Measurements from ENCODE around the gene CYB5A. TPM values are rescaled to one million over a fixed set of nuclear protein-coding genes. Genes with fewer than 3 reads are reported as not detected.

Gene CYB5A
- polyA plus RNA-seq, 1 of the 3 experiments (the other 2 are of a cell fraction): 42.1 TPM

DNA sequence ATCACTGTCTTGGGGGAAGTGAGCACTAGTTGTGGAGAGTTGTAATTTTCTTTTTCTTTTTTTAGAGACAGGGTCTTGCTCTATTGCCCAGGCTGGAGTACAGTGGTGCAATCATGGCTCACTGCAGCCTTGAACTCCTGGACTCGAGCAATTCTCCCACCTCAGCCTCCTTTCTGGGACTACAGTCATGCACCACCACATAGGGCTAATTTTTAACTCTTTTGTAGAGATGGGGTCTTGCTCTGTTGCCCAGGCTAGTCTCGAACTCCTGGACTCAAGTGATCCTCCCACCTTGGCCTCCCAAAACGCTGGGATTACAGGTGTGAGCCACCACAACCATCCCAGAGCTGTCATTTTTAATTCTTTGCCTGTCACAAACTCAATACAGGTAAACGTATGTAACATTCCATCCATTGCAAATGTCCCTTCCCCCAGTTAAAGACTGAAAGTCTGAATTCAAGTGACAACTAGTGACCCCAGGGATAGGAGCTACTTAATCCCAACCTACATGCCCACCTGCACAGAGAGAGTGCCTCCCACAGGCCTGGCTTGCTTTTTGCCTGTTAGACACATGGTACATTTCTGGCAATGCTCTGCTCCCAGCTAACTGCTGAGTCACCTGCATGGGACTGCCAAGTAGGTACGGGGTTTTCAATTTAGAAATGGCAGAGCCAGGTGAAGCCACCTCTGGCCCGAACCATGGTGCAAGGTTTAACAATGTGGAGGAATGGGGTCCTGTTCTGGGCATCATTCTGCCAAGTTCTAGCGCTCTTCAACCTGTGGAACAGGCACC lies 60.6 kb downstream of the CYB5A start:
- no peak for DNase-seq
- H3K79me2 ChIP-seq (ENCODE audit: insufficient read depth): no peaks in the 10 kb centered on the region
- no peaks in the 10 kb centered on the region for H3K9me2 ChIP-seq
- no peak overlapping the region for H3K27ac ChIP-seq (ENCODE audit: low read depth in 2 of 2, low read length in 1 of 2)
- H3K27me3 ChIP-seq (ENCODE audit: insufficient read depth): no peaks in the 10 kb centered on the region; the same call in 1 of the 2 replicates
- POLR2A ChIA-PET: no interaction called here
- no peaks in the 10 kb centered on the region for H3K36me3 ChIP-seq (replicated peaks in 1 of 2; ENCODE audit: control insufficient read depth in 1 of 2, insufficient read depth in 2 of 2, low read length in 1 of 2)
- no peak overlapping the region for H3K9ac ChIP-seq
- no peak overlapping the region for H3K4me2 ChIP-seq
- H3K9me3 ChIP-seq: no peaks in the 10 kb centered on the region
- no peak overlapping the region for H3K4me3 ChIP-seq (ENCODE audit: low read depth in 2 of 2, low read length in 1 of 2)
- CTCF ChIA-PET: interaction anchor here (1.3 kb wide), 1 partner anchor 111 kb away, joined by 7 read pairs; no protein-coding TSS in a partner anchor
- H3F3A ChIP-seq (replicated peaks; ENCODE audit: insufficient read depth): no peaks in the 10 kb centered on the region
- H4K20me1 ChIP-seq (ENCODE audit: insufficient read depth): no peaks in the 10 kb centered on the region
- no peak overlapping the region for H2AFZ ChIP-seq (ENCODE audit: low read depth)
- H3K4me1 ChIP-seq (ENCODE audit: control insufficient read depth in 1 of 2, insufficient read depth in 2 of 2, low read depth in 1 of 2, low read length in 1 of 2): peaks cover 0 to 1% of the 10 kb centered on the region in 2 experiments; a peak in 1 of 4 replicates
- TF ChIP-seq FOSL2 (IDR thresholded peaks at IDR 0.05; ENCODE audit: borderline replicate concordance, low read depth): no peak
- no peak for TF ChIP-seq NRF1 (IDR thresholded peaks at IDR 0.05; ENCODE audit: low read depth, low read length)
- TF ChIP-seq YY1 (IDR thresholded peaks at IDR 0.05; ENCODE audit: low read depth): no peak
- TF ChIP-seq, protein P1, sequence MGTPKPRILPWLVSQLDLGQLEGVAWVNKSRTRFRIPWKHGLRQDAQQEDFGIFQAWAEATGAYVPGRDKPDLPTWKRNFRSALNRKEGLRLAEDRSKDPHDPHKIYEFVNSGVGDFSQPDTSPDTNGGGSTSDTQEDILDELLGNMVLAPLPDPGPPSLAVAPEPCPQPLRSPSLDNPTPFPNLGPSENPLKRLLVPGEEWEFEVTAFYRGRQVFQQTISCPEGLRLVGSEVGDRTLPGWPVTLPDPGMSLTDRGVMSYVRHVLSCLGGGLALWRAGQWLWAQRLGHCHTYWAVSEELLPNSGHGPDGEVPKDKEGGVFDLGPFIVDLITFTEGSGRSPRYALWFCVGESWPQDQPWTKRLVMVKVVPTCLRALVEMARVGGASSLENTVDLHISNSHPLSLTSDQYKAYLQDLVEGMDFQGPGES (IDR thresholded peaks at IDR 0.05; ENCODE audit: low read depth, low read length): no peak
- no peak for TF ChIP-seq ELF1 (IDR thresholded peaks at IDR 0.05)
- TF ChIP-seq TCF12 (IDR thresholded peaks at IDR 0.05): no peak
- TF ChIP-seq, protein P2, sequence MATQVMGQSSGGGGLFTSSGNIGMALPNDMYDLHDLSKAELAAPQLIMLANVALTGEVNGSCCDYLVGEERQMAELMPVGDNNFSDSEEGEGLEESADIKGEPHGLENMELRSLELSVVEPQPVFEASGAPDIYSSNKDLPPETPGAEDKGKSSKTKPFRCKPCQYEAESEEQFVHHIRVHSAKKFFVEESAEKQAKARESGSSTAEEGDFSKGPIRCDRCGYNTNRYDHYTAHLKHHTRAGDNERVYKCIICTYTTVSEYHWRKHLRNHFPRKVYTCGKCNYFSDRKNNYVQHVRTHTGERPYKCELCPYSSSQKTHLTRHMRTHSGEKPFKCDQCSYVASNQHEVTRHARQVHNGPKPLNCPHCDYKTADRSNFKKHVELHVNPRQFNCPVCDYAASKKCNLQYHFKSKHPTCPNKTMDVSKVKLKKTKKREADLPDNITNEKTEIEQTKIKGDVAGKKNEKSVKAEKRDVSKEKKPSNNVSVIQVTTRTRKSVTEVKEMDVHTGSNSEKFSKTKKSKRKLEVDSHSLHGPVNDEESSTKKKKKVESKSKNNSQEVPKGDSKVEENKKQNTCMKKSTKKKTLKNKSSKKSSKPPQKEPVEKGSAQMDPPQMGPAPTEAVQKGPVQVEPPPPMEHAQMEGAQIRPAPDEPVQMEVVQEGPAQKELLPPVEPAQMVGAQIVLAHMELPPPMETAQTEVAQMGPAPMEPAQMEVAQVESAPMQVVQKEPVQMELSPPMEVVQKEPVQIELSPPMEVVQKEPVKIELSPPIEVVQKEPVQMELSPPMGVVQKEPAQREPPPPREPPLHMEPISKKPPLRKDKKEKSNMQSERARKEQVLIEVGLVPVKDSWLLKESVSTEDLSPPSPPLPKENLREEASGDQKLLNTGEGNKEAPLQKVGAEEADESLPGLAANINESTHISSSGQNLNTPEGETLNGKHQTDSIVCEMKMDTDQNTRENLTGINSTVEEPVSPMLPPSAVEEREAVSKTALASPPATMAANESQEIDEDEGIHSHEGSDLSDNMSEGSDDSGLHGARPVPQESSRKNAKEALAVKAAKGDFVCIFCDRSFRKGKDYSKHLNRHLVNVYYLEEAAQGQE (IDR thresholded peaks at IDR 0.05; ENCODE audit: low read depth, low read length): no peak
- TF ChIP-seq FOXM1 (IDR thresholded peaks at IDR 0.05; ENCODE audit: low read depth): no peak
- no peak for TF ChIP-seq SIN3A (IDR thresholded peaks at IDR 0.05; ENCODE audit: borderline replicate concordance, low read depth, low read length)
- no peak for TF ChIP-seq RFX5 (IDR thresholded peaks at IDR 0.05; ENCODE audit: low read length)
- no peak for TF ChIP-seq POLR2AphosphoS5 (IDR thresholded peaks at IDR 0.05; ENCODE audit: low read depth, low read length)
- no peak for TF ChIP-seq CHD2 (IDR thresholded peaks at IDR 0.05; ENCODE audit: low read length, partially characterized antibody)
- TF ChIP-seq, protein P3, sequence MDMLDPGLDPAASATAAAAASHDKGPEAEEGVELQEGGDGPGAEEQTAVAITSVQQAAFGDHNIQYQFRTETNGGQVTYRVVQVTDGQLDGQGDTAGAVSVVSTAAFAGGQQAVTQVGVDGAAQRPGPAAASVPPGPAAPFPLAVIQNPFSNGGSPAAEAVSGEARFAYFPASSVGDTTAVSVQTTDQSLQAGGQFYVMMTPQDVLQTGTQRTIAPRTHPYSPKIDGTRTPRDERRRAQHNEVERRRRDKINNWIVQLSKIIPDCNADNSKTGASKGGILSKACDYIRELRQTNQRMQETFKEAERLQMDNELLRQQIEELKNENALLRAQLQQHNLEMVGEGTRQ (IDR thresholded peaks at IDR 0.05; ENCODE audit: borderline replicate concordance, low read depth, low read length): no peak
- no peak for TF ChIP-seq RAD21 (IDR thresholded peaks at IDR 0.05; ENCODE audit: low read length)
- TF ChIP-seq, protein P4, sequence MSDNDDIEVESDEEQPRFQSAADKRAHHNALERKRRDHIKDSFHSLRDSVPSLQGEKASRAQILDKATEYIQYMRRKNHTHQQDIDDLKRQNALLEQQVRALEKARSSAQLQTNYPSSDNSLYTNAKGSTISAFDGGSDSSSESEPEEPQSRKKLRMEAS (IDR thresholded peaks at IDR 0.05; ENCODE audit: low read depth): no peak
- no peak for TF ChIP-seq EZH2phosphoT487 (IDR thresholded peaks at IDR 0.05; ENCODE audit: borderline replicate concordance, low read depth)
- no peak for TF ChIP-seq EP300 (IDR thresholded peaks at IDR 0.05; ENCODE audit: borderline replicate concordance in 1 of 2, low read depth in 1 of 2, low read length in 1 of 2)
- TF ChIP-seq GATA2 (CRISPR knock-in tag; IDR thresholded peaks at IDR 0.05): no peak
- no peak for TF ChIP-seq JUND (IDR thresholded peaks at IDR 0.05)
- 34% methylated on average over 6 of the region's 7 CpGs for WGBS (ENCODE audit: low lambda C conversion rate)
